OCI-LY7 (cell line): ENCODE results near the gene NRG2. TPM values are rescaled to one million over a fixed set of nuclear protein-coding genes. Genes with fewer than 3 reads are reported as not detected.

Experiments used
- BruUV-seq: library from RNA; stranded (reverse); fragments of 400-500 nt; replicated peaks from 2 replicates; lab custom pipeline; 2021; lab: Mats Ljungman, UMichigan
- CTCF ChIA-PET: fragments of 300-600 bp; sonication (Branson Sonifier 250); formaldehyde crosslinking; loops from one replicate; lab custom pipeline; 2022; ENCODE audit warnings: antibody characterized with exemption; ENCODE audit not compliant: unreplicated experiment; lab: Charles Lee
- POLR2A ChIA-PET: fragments of 300-600 bp; sonication (Branson Sonifier 250); formaldehyde crosslinking; loops from one replicate; lab custom pipeline; 2022; ENCODE audit warnings: antibody characterized with exemption; lab: Charles Lee
- DNase-seq: peaks from one replicate; pipeline ENCODE4 v3.0.0-alpha.2; 2015; ENCODE audit warnings: low spot score
- H2AFZ ChIP-seq: fragments of 200-600 bp; sonication (generic), shearing (Covaris generic); 2 replicates; pipeline ENCODE4 v1.6.1; 2014; ENCODE audit warnings: mild to moderate bottlenecking, antibody characterized with exemption, low read length, moderate library complexity
- H3K27ac ChIP-seq: fragments of 200-600 bp; sonication (generic); 2 replicates; pipeline ENCODE4 v1.5.1; 2014; ENCODE audit warnings: mixed run types, low read depth, mild to moderate bottlenecking, moderate library complexity, low read length, inconsistent platforms; ENCODE audit not compliant: poor library complexity, severe bottlenecking
- H3K36me3 ChIP-seq: fragments of 200-600 bp; sonication (generic); 2 replicates; pipeline ENCODE4 v1.6.1; 2014; ENCODE audit warnings: mild to moderate bottlenecking, antibody characterized with exemption, low read length, moderate library complexity, mixed read lengths; ENCODE audit not compliant: insufficient read depth
- H3K4me1 ChIP-seq: fragments of 200-600 bp; sonication (generic); 2 replicates; pipeline ENCODE4 v1.5.1; 2014; ENCODE audit warnings: mild to moderate bottlenecking, low read length; ENCODE audit not compliant: insufficient read depth, poor library complexity, severe bottlenecking
- H3K4me2 ChIP-seq: fragments of 200-600 bp; sonication (generic); 2 replicates; pipeline ENCODE4 v1.6.1; 2014; ENCODE audit warnings: mild to moderate bottlenecking, low read length
- H3K4me3 ChIP-seq: fragments of 200-600 bp; sonication (generic); 2 replicates; pipeline ENCODE4 v1.5.1; 2014; ENCODE audit warnings: mild to moderate bottlenecking, low read depth, low read length; ENCODE audit not compliant: poor library complexity, severe bottlenecking
- H3K79me2 ChIP-seq: fragments of 200-600 bp; sonication (generic); 2 replicates; pipeline ENCODE4 v1.6.1; 2016; ENCODE audit warnings: low read depth, mild to moderate bottlenecking, low read length, moderate library complexity, mixed read lengths; ENCODE audit not compliant: insufficient read depth
- H3K9me2 ChIP-seq: fragments of 200-600 bp; sonication (generic); 2 replicates; pipeline ENCODE4 v1.6.1; 2016; ENCODE audit warnings: mild to moderate bottlenecking, low read length, mixed read lengths; ENCODE audit not compliant: insufficient read depth
- H3K9me3 ChIP-seq: fragments of 200-600 bp; sonication (generic); 2 replicates; pipeline ENCODE4 v1.6.1; 2014; ENCODE audit warnings: mild to moderate bottlenecking, mixed run types, low read length, mixed read lengths
- H4K20me1 ChIP-seq: fragments of 200-600 bp; sonication (generic); 2 replicates; pipeline ENCODE4 v1.6.1; 2014; ENCODE audit warnings: mild to moderate bottlenecking, antibody characterized with exemption, low read length, moderate library complexity, mixed read lengths; ENCODE audit not compliant: insufficient read depth
- CTCF ChIP-seq: fragments of 200-600 bp; sonication (generic); conservative IDR thresholded peaks from 2 replicates; pipeline ENCODE4 v1.5.1; 2014; ENCODE audit warnings: mild to moderate bottlenecking, antibody characterized with exemption, low read length, moderate library complexity, mixed read lengths
- intact Hi-C: fragments of 100-400 bp; cut with micrococcal nuclease; formaldehyde crosslinking; loops from one replicate; pipeline ENCODE4 v1.10.0; 2022; ENCODE audit not compliant: unreplicated experiment
- small RNA-seq: library from RNA; depleted of rRNA; stranded (forward); fragments of <200 nt; gene quantifications from one replicate; pipeline ENCODE3, GENCODE V24; 2014
- total RNA-seq, 2 experiments: library from RNA; depleted of rRNA in 1 of 2; stranded (reverse); fragments of >200 nt in 1 of 2; shearing (Covaris generic) in 1 of 2; gene quantifications; 2 replicates each; pipeline ENCODE4 v1.2.3, GENCODE V29; 2014 to 2022

Gene NRG2
- total RNA-seq, 2 experiments from 2014 or later, result 1.7 TPM; not detected in 1

GRCh38 chr5:139797335-139797734 lies 245.8 kb downstream of the NRG2 start:
- DNase-seq, result no peak
- POLR2A ChIA-PET, result interaction anchor here (0.5 kb wide), 1 partner anchor 182 kb away, joined by 3 read pairs; no protein-coding TSS in a partner anchor
- Histone ChIP-seq H3K27ac (no peak overlapping the region), H3K9me3 (no peaks in the 10 kb centered on the region), H4K20me1 (no peaks in the 10 kb centered on the region), H2AFZ (no peak overlapping the region), H3K9me2 (no peaks in the 10 kb centered on the region), H3K4me3 (no peak overlapping the region), H3K4me2 (no peak overlapping the region), H3K4me1 (no peaks in the 10 kb centered on the region), H3K36me3 (no peaks in the 10 kb centered on the region), H3K79me2 (no peaks in the 10 kb centered on the region)
- CTCF ChIA-PET, result no interaction called here
- intact Hi-C loops, result no loop called here
- BruUV-seq, result no TSS peak
- TF ChIP-seq CTCF, result no peak

Small RNAs within 50 kb of the gene (small RNA-seq; reads per million reads assigned to genes)
- not detected for gene RF00019

Other genes starting within 250 kb of the NRG2 start
- gene PSD2, start 247.5 kb downstream of the NRG2 start, total RNA-seq (2014; rRNA removed; shearing (Covaris generic)), result 0.08 and 0.13 TPM in 2 replicates
- 0.11 and 0.15 TPM in 2 replicates for gene PSD2, start 247.5 kb downstream of the NRG2 start, total RNA-seq (2022)
- 19.3 and 19.7 TPM in 2 replicates for gene PURA, start 70.8 kb upstream of the NRG2 start, total RNA-seq (2014; rRNA removed; shearing (Covaris generic))
- 19.0 and 20.7 TPM in 2 replicates for gene PURA, start 70.8 kb upstream of the NRG2 start, total RNA-seq (2022)
- 3.0 and 3.3 TPM in 2 replicates for gene IGIP, start 82.6 kb upstream of the NRG2 start, total RNA-seq (2014; rRNA removed; shearing (Covaris generic))
- 4.9 and 5.5 TPM in 2 replicates for gene IGIP, start 82.6 kb upstream of the NRG2 start, total RNA-seq (2022)
- 11.4 and 36.7 TPM in 2 replicates for gene CYSTM1, start 131.9 kb upstream of the NRG2 start, total RNA-seq (2014; rRNA removed; shearing (Covaris generic))
- gene CYSTM1, start 131.9 kb upstream of the NRG2 start, total RNA-seq (2022), result 21.4 and 23.8 TPM in 2 replicates